GM18951 (cell line): ENCODE results near the gene HOXD1.

ENCODE experiments used
- POLR2A ChIP-seq: IDR thresholded peaks from 4 replicates; pipeline ENCODE4 v1.6.1; 2011; ENCODE audit warnings: mild to moderate bottlenecking; ENCODE audit not compliant: insufficient read length, insufficient read depth; ENCODE audit errors: extremely low read depth
- in situ Hi-C: fragments of 300-500 bp; cut with MboI; formaldehyde crosslinking; loops from one replicate; pipeline ENCODE4 v1.12.0; 2022; ENCODE audit warnings: low sequenced_read_pairs, mixed read lengths, inconsistent platforms; ENCODE audit not compliant: unreplicated experiment

Gene HOXD1

GRCh38 chr2:176188774-176189680 is 559 bp downstream of the HOXD1 start:
- in situ Hi-C loops = no loop called here
- TF ChIP-seq POLR2A = no peak

DNA sequence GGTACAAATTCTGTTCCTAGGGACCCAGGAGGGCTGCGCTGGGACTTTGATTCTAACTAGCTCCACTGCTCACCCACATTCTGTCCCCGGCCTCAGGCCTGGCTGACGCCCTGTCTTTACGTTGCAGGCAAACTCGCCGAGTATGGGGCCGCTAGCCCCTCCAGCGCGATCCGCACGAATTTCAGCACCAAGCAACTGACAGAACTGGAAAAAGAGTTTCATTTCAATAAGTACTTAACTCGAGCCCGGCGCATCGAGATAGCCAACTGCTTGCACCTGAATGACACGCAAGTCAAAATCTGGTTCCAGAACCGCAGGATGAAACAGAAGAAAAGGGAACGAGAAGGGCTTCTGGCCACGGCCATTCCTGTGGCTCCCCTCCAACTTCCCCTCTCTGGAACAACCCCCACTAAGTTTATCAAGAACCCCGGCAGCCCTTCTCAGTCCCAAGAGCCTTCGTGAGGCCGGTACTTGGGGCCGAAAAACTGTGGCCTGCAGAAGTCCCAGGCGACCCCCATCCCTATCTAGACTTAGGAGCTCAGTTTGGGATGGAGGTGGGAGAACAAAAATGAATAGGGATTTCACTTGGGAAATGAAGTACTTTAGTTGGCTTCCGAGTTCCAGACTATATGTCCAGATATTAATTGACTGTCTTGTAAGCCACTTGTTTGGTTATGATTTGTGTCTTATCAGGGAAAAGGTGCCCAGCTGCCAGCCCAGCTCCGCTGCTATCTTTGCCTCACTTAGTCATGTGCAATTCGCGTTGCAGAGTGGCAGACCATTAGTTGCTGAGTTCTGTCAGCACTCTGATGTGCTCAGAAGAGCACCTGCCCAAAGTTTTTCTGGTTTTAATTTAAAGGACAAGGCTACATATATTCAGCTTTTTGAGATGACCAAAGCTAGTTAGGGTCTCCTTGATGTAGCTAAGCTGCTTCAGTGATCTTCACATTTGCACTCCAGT is 1.5 kb downstream of the HOXD1 start:
- TF ChIP-seq POLR2A = no peak
- in situ Hi-C loops = no loop called here

- in situ Hi-C loops = no loop called here
- no peak for TF ChIP-seq POLR2A
Observed at GRCh38 chr2:176192351-176192750, 3.9 kb downstream of the HOXD1 start.

DNA sequence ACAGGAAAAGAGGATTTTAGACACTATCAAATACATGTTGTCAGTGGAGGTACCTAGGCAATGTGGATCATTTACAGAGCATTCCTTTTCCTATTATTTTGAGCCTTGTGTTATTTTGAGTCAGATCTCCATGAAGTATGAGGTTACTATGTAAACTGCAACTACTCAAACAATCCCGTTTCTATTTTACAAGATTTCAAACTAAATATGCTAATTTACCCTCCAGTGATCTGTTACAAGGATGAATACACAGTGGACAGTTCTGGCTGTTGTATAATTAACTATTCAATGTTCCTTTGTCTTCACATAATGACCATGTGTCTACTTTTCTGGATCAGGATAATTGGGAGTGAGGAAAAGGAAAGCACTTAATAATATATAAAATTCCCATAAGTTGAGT is 4.6 kb downstream of the HOXD1 start:
- in situ Hi-C loops = no loop called here
- TF ChIP-seq POLR2A = no peak

GRCh38 chr2:176199902-176200301 is 11.4 kb downstream of the HOXD1 start:
- TF ChIP-seq POLR2A = no peak
- in situ Hi-C loops = no loop called here

GRCh38 chr2:176200971-176201370 is 12.5 kb downstream of the HOXD1 start:
- no peak for TF ChIP-seq POLR2A
- in situ Hi-C loops = no loop called here

GRCh38 chr2:176202491-176202890 is 14.0 kb downstream of the HOXD1 start:
- in situ Hi-C loops = no loop called here
- no peak for TF ChIP-seq POLR2A

- in situ Hi-C loops = no loop called here
- TF ChIP-seq POLR2A = no peak
Observed at GRCh38 chr2:176205126-176205525, 16.7 kb downstream of the HOXD1 start.

GRCh38 chr2:176206136-176206535 is 17.7 kb downstream of the HOXD1 start:
- TF ChIP-seq POLR2A = no peak
- in situ Hi-C loops = no loop called here

DNA sequence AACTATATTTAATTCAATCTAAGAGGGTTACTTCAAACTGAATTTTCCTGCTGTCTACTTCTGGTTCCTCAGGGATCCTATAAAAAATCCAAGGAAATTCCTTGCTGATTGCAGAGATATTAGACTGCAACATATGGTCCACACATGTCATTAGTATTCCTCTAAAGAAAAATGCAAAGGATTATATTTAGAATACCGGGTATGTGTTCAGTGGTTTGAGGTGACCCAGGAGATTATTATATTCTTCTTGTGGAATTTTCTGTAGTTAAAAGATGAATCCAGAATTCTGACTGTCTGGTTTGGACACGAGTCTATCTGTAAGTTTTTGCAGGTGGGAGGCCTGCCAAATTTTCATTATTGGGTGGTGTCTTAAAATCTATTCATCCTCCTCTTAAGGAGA is 18.2 kb downstream of the HOXD1 start:
- TF ChIP-seq POLR2A = no peak
- in situ Hi-C loops = no loop called here

GRCh38 chr2:176211110-176211509 is 22.6 kb downstream of the HOXD1 start:
- no peak for TF ChIP-seq POLR2A
- in situ Hi-C loops = no loop called here

- in situ Hi-C loops = no loop called here
- TF ChIP-seq POLR2A = no peak
Observed at GRCh38 chr2:176212276-176212675, 23.8 kb downstream of the HOXD1 start.

DNA sequence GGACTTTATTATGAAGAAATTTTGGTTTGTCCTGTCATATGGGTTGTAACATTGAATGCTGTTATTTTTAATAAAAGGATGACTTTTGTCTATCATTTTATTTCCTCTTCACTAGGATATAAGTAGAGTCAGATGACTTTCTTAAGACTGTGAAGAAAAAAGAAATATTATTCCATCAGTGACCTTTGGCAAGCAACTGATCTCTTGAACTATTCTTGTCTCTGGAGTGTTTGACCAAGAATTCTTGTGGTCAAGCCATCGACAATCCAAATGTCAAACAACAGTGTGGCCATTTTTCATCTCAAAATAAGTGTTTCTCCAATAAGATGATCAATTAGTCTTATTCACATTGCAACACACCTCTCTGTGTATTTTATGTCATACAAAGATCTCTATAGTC is 24.9 kb downstream of the HOXD1 start:
- in situ Hi-C loops = no loop called here
- no peak for TF ChIP-seq POLR2A
